ENCODE results near the gene TNFRSF12A. TPM values are rescaled to one million over a fixed set of nuclear protein-coding genes. Genes with fewer than 3 reads are reported as not detected.

The TNFRSF12A gene
- total RNA-seq, 1 donor from 2014 or later, result 0.47 TPM

- ChIA-PET POLR2A (interaction anchor here (1.1 to 2.9 kb wide), 7 partner anchors 18 to 72 kb away, joined by 3 to 31 read pairs (median 6); no protein-coding TSS in a partner anchor), CTCF (interaction anchor here (1.5 to 3.0 kb wide), 5 partner anchors 9 to 71 kb away, joined by 5 to 61 read pairs (median 8); no protein-coding TSS in a partner anchor)
- Mint-ChIP-seq H3K27ac (no peak overlapping the region), H3K9me3 (no peaks in the 10 kb centered on the region), H3K36me3 (ENCODE audit: low read depth) (peaks cover 1% of the 10 kb centered on the region), H3K4me3 (peak overlapping the region; percentile 15), H3K27me3 (no peaks in the 10 kb centered on the region), H3K4me1 (peaks cover 23% of the 10 kb centered on the region)
- intact Hi-C loops (cut with micrococcal nuclease), result loop anchor here (2.0 kb wide), 5 partner anchors 17 to 101 kb away; no protein-coding TSS in a partner anchor
- ATAC-seq (ENCODE audit: low read depth) (no peak), DNase-seq (no peak)
- TF ChIP-seq CTCF (IDR thresholded peaks at IDR 0.05), result no peak
These were observed 37.3 kb downstream of the TNFRSF12A start for GRCh38 chr16:3057181-3058138.

- Mint-ChIP-seq H3K4me3 (peak overlapping the region; percentile 83), H3K4me1 (peaks cover 23% of the 10 kb centered on the region), H3K36me3 (ENCODE audit: low read depth) (peaks cover 1% of the 10 kb centered on the region), H3K27ac (no peak overlapping the region), H3K9me3 (no peaks in the 10 kb centered on the region), H3K27me3 (no peaks in the 10 kb centered on the region)
- DNase-seq (no peak), ATAC-seq (ENCODE audit: low read depth) (peak; percentile 48)
- intact Hi-C loops (cut with micrococcal nuclease), result loop anchor here (1.0 to 2.0 kb wide), 10 partner anchors 12 to 442 kb away; partner anchors contain the start of gene MMP25
- ChIA-PET POLR2A (interaction anchor here (0.6 to 2.9 kb wide), 20 partner anchors 11 to 225 kb away, joined by 3 to 31 read pairs (median 5); partner anchors contain the start of genes PKMYT1, ZNF213 and ZNF263), CTCF (interaction anchor here (0.6 to 3.0 kb wide), 13 partner anchors 10 to 110 kb away, joined by 3 to 61 read pairs (median 5); no protein-coding TSS in a partner anchor)
- TF ChIP-seq CTCF (IDR thresholded peaks at IDR 0.05), result no peak
These were observed 38.2 kb downstream of the TNFRSF12A start for GRCh38 chr16:3058139-3059030.

- peak overlapping the region; percentile 83 for H3K4me3 Mint-ChIP-seq
- ATAC-seq (ENCODE audit: low read depth) (peak; percentile 96), DNase-seq (peak; percentile 91)
- POLR2A ChIA-PET, result interaction anchor here (0.6 to 2.9 kb wide), 23 partner anchors 8 to 1413 kb away, joined by 3 to 31 read pairs (median 4); partner anchors contain the start of genes PKMYT1, ZNF213 and ZNF263
- H3K4me1 Mint-ChIP-seq, result peaks cover 17% of the 10 kb centered on the region
- no peaks in the 10 kb centered on the region for H3K27me3 Mint-ChIP-seq
- H3K9me3 Mint-ChIP-seq, result no peaks in the 10 kb centered on the region
- intact Hi-C loops (cut with micrococcal nuclease), result loop anchor here (1.0 to 2.0 kb wide), 10 partner anchors 13 to 441 kb away; partner anchors contain the start of gene MMP25
- TF ChIP-seq CTCF (IDR thresholded peaks at IDR 0.05), result no peak
- peaks cover 1% of the 10 kb centered on the region for H3K36me3 Mint-ChIP-seq (ENCODE audit: low read depth)
- H3K27ac Mint-ChIP-seq, result peak overlapping the region; percentile 70
- CTCF ChIA-PET, result interaction anchor here (0.6 to 3.0 kb wide), 17 partner anchors 11 to 109 kb away, joined by 3 to 61 read pairs (median 5); no protein-coding TSS in a partner anchor
These were observed 39.0 kb downstream of the TNFRSF12A start for GRCh38 chr16:3059041-3059722.

GRCh38 chr16:3059723-3060242 is 39.6 kb downstream of the TNFRSF12A start:
- Mint-ChIP-seq H3K9me3 (no peaks in the 10 kb centered on the region), H3K4me1 (peaks cover 13% of the 10 kb centered on the region), H3K4me3 (peak overlapping the region; percentile 83), H3K27ac (peak overlapping the region; percentile 70), H3K27me3 (no peaks in the 10 kb centered on the region), H3K36me3 (ENCODE audit: low read depth) (peaks cover 1% of the 10 kb centered on the region)
- no peak for ATAC-seq (ENCODE audit: low read depth)
- TF ChIP-seq CTCF (IDR thresholded peaks at IDR 0.05), result no peak
- intact Hi-C loops (cut with micrococcal nuclease), result loop anchor here (1.0 to 2.0 kb wide), 10 partner anchors 13 to 441 kb away; partner anchors contain the start of gene MMP25
- ChIA-PET CTCF (interaction anchor here (0.6 to 3.0 kb wide), 11 partner anchors 11 to 108 kb away, joined by 3 to 61 read pairs (median 6); no protein-coding TSS in a partner anchor), POLR2A (interaction anchor here (0.6 to 2.9 kb wide), 15 partner anchors 9 to 1413 kb away, joined by 3 to 31 read pairs (median 5); partner anchors contain the start of genes ZNF213 and ZNF263)
- DNase-seq, result no peak

Measured in activated B cell treated with CpG ODN at 0.5 μM for 24 hours (primary cell).